GM19240 (cell line): Measurements from ENCODE around the gene P3R3URF.

Experiments used
- DNase-seq: peaks from one replicate; pipeline ENCODE4 v3.0.0; 2011; ENCODE audit warnings: low spot score; ENCODE audit not compliant: insufficient read length

P3R3URF gene

GRCh38 chr1:46194641-46195193 lies 18.4 kb upstream of the P3R3URF start:
- no peak for DNase-seq

- DNase-seq, result no peak
Observed at GRCh38 chr1:46193984-46194570, 17.8 kb upstream of the P3R3URF start.

GRCh38 chr1:46193285-46193684 lies 17.0 kb upstream of the P3R3URF start:
- DNase-seq, result no peak

- DNase-seq, result no peak
Observed at GRCh38 chr1:46192171-46192570, 15.9 kb upstream of the P3R3URF start.

GRCh38 chr1:46191033-46191701 lies 14.9 kb upstream of the P3R3URF start:
- DNase-seq, result no peak

DNA sequence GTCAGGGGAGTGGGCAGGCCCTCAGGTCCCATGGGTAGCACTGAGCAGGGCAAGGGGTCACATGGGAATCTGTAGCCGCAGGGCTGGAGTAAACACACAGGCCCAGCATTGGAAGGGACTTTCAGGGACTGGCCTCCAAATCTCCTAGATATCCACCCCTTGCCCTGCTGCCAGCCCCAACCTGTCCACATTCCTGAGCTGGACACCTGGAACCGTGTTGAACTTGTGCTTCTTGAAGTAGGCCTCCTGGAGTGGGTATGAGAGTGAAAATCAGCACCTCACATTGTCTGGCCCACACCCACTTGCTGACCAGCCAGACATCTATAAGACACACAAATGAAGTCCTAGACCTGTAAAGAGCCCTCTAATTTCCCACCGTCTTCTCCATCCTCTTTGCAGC lies 14.3 kb upstream of the P3R3URF start:
- DNase-seq, result no peak

GRCh38 chr1:46188295-46189030 lies 12.2 kb upstream of the P3R3URF start:
- no peak for DNase-seq

GRCh38 chr1:46187106-46187869 lies 11.0 kb upstream of the P3R3URF start:
- DNase-seq, result no peak

- no peak for DNase-seq
Observed at GRCh38 chr1:46186076-46186475, 9.8 kb upstream of the P3R3URF start.

DNA sequence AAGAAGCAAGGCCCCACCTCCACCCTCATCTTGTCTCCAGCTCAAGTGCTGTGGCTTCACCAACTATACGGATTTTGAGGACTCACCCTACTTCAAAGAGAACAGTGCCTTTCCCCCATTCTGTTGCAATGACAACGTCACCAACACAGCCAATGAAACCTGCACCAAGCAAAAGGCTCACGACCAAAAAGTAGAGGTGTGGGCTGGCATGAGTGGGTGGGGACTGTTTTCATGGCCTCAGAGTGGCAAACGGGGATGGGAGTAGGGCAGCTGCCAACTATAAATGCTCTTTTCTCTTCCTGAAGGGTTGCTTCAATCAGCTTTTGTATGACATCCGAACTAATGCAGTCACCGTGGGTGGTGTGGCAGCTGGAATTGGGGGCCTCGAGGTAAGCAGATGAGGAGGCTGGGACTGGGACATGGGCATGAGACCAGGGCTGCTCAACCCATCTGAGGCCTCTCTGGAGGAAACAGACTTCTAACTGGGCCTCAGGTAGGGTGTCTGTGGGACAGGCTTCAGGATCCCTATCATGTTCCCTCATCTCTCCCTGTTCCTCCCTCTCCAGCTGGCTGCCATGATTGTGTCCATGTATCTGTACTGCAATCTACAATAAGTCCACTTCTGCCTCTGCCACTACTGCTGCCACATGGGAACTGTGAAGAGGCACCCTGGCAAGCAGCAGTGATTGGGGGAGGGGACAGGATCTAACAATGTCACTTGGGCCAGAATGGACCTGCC lies 8.8 kb upstream of the P3R3URF start:
- DNase-seq, result no peak

GRCh38 chr1:46183926-46184557 lies 7.8 kb upstream of the P3R3URF start:
- no peak for DNase-seq

DNA sequence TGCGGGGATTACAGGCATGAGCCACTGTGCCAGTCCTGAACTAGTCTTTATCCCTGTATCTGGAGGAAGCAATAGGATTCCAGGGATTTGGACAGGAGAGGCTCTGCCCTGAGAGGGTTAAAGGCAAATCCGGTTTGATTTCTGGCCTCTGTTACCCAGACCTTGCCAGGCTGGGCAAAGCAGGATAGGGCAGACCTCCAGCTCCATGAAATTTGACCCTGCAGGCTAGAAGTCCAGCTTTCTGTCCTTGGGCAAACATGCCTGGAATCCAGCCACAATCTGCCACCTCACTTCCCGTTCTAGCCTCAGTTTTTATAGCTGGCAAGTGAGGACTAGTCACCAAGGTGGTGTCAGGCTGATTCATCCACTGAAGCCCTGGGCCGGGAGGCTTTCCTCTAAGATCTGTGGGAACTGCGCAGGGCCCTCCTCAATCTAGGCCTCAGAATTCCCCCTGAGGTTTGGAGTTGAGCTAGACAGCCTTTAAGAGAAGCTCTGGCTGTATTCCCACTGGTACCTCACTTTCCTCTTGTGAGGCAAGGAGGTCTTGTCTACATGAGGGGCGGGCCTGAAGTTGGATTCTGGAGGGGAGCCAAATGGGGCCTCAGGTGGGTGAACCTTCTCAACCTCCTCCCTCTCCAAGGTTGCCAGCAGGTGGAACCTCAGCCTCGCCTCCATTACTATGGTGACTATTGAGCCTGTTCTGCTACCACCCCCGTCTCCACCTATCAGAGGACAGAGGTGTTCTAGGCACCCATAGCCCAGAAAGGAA lies 7.0 kb upstream of the P3R3URF start:
- no peak for DNase-seq

GRCh38 chr1:46181343-46182260 lies 5.3 kb upstream of the P3R3URF start:
- DNase-seq, result no peak

- no peak for DNase-seq
Observed at GRCh38 chr1:46180082-46180616, 3.9 kb upstream of the P3R3URF start.

- DNase-seq, result peak; percentile 64
Observed at GRCh38 chr1:46179138-46180081, 3.1 kb upstream of the P3R3URF start.

DNA sequence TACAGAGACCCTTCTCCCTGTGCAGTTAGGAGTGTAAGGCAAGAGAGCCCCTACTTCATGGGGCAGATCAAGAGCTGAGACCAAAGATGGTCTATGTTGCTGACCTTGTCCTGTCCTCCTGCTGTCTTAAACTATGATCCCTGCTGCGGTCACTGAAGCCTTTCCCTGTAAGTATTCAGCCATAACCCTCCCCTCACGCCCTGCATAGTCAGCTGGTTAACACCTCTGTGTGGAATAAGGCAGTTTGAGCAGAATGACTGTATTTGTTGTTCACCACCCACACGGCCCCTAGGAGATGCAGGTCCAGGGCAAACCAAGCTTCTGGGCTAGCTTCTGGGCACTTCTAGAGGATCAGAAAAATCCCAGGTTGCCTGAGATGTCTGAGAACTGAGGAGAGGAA lies 1.0 kb downstream of the P3R3URF start:
- DNase-seq, result no peak
